CD4-positive, alpha-beta T cell treated with Interferon gamma for 1 hour (primary cell): ENCODE results near the gene NTN4.
"Not testable (repeated sequence)": the region's sequence is repeated elsewhere in the genome, so short reads cannot be mapped to it uniquely, and the experiment has no call there.

Source experiments
- DNase-seq: peaks from one replicate; pipeline ENCODE4 v3.0.0-alpha.2; 2020

The NTN4 gene

DNA sequence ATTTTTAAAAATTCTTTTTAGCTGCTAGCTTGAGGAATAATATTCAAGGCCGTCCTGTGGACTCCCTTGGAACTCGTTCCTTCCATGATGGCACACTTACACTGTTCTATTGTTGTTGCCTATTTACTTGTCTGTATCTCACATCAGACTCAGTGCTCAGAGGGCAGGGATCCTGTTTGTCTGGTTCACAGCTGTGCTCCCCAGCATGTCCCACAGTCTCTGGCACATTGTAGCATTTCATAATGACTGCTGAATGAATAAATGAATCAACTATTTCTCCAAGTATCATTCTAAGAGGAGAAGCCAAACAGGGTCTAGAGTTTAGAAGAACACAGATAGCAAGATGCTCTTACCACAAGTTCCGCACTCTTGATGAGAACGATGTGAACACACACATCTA, 48.0 kb downstream of the NTN4 start:
- no peak for DNase-seq

DNA sequence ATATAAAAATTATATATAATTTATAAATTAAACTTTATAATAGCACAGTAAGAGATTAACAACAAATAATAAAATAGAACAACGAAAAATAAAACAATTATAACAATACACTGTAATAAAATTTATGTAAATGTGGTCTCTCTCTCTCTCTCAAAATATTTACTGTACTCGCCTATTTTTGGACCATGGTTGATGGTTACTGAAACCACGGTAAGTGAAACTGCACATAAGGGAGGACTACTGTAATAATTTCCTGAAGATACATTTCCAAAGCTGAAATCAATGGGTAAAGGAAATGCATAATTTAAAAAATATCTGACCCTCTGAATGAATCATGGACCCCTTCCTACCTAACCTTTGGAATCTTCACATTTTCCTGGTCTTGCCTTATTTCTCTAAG, 48.9 kb downstream of the NTN4 start:
- no peak for DNase-seq

DNA sequence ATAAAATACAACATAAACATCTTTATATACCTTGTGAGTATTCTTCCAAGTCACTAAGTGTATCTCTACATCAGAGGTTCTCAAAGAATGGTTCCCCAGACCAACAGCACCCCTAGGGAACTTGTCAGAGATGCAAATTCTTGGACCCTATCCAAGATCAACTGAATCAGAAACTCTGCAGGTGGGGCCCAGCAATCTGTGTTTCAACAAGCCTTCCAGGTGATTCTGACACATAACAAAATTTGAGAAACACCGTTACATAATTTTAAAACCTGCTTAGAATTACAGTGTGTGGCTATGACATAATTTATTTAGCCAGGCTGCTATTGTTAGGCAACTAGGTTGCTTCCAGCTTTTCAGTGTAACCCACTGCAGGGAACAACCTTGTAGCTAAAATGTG, 49.8 kb downstream of the NTN4 start:
- DNase-seq: no peak

DNA sequence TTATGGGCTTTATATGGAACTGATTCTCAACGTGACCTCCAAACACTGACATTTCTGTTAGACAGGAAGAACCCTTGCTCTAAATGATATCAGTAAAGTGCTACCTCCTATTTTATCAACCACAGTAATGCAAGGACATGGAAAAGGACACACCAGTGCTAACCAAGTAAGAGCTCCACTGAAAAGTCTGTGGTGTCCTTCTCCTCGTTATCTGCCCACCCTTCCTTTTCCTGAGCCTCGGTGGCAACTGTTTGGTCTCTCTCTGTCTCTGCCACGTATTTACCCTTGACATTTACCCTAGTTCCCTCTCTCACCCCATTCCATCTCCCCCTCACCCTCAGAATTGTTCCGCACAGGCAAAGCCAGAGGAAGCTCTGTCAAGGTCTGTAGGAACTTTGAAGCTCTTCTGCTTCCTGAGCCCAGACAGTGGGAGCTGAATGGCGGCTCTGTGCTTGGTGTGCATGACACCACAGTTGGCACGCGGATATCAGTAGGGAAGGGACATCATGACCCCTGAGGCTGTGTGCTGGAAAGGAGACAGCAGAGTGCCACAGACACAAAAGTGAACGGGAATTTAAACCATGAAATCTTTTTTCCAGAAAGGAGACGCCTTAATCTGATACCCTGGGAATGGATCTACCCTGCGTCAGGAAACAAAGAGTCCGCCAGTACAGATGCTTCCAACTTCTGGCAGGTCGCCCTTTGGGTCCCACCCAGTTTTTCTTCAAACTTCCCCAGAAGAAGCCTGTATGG, 50.8 kb downstream of the NTN4 start:
- DNase-seq: no peak

DNA sequence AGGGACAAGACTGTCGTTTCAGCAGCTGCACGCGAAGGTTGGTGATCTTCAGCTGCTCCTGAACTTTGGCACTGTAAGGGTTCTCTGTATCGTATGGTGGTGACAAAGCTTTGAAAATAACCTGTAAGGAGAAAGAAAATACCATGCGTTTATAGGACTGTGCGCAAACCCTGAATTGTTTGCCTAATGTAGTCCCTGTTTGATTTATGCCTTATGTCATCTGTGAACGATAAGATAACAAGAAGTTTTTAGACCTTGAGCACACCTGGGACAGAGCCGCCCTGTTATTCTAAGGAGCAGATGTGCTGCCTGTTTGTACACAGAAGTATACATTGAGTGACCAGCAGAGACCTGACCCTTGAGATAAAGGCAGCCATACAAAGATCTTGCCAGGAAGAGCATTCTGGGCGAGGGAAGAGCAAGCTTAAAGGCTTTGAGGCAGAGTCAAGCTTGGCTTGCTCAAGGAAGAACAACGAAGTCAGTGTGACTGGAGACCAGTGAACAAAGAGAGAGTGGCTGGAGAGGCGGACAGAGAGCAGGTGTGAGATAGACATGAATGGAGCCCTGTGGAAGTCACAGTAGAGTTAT, 52.4 kb downstream of the NTN4 start:
- DNase-seq: no peak

DNA sequence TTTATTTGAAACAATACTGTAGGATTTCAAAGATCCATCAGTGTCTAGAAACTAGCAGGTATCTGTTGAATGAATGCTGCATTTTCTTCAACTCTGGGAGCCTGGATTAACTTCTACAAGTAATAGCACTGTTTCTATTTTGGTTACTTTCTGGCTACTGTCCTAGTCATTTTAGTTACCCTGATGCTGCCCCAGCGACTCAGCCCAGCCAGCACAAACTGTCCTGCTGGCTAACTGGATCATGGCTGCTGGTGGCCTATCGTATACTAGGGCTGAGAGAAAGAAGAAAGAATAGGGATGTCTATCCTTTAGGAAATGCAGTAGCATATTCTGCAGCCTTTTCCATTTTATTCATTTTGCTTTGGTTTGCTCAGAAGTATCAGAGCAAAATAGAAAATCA, 53.9 kb downstream of the NTN4 start:
- DNase-seq: no peak

DNA sequence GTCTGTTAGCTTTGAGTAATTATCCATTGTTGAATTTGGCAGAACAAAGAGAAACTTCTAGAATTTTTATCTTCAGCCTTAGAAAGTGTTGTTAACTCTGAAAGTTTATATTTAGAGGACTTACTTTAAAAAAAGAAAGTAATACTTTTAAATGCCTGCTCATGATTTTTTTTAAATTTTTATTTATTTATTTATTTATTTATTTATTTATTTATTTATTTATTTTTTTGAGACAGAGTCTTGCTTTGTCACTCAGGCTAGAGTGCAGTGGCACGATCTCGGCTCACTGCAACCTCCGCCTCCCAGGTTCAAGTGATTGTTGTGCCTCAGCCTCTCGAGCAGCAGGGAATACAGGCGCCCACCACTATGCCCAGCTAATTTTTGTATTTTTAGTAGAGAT, 54.8 kb downstream of the NTN4 start:
- not testable (repeated sequence) for DNase-seq

DNA sequence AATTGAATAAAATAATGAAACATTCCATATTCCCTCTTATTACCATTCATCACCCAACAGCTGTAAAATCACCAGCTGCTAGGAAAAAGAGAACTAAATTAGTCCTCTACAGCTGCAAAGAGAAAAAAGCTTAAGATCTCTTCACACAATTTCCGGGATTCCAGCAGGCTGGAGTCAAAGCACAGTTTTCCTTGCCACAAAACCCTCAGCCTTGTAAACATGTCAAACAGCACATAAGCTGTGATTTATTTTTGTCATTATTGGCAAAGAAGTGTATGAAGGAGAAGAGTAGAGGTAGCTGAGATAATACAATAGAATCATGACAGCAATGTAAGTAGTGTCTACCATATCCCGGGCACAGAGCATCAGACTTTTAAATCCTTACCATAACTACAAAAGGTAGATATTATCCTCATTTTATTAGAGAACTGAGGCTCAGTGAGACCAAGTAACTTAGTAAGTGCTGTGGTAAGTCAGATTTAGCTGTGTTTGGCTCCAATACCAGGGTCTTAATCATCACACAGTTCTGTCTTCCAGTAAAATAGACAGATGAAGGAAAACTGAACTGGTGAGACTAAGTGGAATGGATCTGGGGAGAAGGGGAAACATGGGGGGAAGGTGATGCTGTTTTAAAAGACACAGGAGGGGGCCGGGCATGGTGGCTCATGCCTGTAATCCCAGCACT, 57.3 kb downstream of the NTN4 start:
- DNase-seq: no peak

DNA sequence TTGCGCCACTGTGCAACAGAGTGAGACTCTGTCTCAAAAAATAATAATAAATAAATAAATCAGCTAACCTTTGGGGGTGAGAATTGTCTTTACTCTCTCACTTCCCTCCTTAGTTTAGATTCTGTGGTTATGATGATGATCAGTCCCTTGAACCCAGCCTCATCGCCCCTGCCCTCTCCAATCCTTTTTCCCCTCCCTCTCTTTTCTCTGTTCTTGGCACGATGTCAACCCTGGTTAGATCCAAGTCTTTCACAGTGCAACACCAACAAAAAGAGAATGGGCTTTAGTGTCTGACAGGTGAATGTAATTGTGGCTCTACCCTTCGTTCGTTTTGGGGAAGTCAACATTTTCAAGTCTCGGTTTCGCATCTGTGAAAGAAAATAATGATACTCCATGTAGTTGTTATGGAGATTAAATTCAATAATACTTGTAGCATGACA, 59.0 kb downstream of the NTN4 start:
- DNase-seq: no peak

DNA sequence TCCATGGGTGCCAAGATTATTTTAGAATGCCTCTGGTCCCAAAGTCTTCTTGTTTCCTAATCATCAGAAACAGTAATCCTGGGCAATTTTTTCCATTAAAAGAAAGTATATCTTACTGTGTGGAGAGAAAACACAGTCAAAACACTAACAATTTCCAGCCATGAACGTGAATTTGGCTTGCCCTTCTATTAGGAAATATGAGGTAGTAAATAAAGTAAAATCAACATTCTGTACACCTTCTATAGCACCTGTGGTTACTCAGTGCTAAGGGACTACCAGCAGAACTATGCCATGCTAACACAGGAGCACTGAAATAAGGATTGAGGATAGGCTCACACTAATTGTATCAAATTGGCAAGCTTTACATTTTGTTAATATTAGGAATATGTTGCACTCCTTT, 60.1 kb downstream of the NTN4 start:
- DNase-seq: no peak

DNA sequence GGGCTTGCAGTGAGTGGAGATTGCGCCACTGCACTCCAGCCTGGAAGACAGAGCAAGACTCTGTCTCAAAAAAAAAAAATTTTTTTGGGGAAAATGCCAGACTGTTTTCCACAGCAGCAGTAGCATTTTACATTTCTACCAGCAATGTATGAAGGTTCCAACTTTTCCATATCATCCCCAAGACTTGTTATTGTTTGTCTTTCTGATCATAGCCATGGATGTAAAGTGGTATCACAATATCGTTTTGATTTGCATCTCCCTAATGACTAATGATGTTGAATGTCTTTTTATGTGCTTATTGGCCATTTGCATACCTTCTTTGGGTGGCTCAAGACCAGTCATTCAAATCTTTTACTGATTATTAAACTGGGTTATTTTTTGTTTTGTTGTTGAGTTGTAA, 63.7 kb downstream of the NTN4 start:
- no peak for DNase-seq

DNA sequence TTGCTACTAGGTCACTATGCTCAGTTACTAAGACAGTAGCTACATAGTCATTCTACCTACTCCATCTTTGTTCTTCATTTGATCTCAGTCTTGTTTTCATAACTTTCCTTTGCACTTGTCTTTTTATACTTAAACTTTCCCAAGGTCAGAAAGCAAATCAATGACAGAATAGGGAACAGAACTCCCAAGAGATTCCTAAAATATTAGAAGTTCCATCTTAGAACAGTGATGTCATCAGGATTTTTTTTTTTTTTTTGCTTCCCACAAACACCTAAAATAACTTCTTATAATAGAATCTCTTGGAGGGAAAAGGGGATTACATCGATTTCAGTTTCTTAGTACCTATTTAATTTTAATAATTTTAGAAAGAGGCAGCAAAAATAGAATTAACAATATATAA, 65.8 kb downstream of the NTN4 start:
- DNase-seq: no peak

DNA sequence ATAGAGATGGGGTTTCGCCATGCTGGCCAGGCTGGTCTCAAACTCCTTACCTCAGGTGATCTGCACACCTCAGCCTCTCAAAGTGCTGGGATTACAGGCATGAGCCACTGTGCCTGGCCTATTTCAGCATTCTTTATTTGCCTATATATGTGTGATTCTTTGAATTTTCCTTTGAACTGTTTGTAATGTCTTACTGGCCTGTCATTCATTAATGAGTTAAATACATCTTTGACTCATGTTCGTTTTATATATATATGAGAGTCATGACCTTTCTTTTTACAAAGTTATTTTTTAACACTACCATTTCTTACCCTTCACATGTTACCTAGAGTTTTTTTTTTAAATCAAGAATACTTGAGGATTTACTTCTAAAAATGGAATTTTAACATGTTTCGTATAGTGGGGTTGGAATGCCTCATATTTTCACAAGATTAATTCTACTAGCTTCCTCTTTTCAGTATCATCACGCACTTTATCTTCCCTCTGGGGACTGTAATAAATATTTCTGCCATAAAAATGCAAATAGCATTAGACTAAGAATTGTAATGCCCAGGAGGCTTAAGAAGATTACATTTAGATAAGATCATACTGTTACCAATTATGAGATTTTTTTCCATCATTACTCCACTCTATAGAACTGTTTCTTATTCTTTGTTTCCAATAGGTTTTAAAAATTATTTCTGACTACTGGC, 66.7 kb downstream of the NTN4 start:
- DNase-seq: no peak

DNA sequence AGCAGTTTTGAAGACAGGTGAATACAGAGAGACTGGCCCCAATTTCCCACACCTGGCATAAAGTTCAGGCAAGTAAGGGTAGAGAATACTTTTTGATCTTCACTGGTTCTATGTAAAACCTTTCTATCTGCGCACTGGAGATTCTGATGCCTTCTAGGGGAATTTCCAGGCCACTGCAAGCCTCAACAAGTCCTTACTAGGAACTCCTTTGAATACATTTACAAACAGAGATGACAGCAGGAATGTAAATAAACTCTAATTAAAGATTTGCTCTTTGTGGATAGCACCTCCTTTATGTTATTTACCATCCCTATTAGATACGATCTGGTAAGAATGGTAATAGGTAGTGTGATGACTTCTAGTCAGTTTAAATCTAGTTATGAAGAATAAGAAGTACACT, 69.2 kb downstream of the NTN4 start:
- DNase-seq: no peak

DNA sequence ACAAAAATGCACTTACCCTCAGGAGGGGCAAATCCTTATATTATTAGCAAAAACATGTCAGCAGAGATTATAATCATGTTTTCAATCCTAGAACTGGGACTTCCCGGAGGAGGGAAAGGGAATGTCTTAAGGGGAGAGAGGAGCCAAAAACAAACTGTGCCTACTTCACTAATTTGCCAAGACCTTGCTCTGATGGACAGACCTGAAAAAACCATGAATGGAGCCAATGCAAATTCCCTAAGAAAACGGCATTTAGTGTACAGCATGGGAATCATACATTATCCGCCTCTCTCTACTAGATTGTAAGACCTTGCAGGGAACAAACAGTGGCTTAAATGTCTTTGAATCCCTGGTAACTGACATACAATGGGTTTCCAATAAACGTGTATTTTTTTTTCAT, 70.4 kb downstream of the NTN4 start:
- DNase-seq: no peak

DNA sequence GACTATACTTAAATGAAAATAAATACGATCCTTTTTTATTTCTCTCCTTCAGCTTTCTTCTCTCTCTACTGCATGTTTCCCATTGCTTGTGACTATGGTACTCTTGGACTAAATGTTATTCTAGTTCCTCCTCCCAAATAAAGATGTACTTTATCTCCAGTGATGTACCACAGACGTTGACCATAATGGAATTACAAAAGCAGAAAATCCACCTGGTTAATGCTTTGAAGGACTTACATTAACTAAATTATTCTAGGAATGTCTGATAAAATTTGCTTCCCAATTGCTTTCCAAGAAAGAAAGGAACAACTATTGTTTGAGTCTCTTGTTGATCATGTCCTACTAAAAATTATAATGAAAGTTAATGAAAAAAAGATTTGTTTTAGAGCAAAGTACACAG, 71.8 kb downstream of the NTN4 start:
- no peak for DNase-seq

DNA sequence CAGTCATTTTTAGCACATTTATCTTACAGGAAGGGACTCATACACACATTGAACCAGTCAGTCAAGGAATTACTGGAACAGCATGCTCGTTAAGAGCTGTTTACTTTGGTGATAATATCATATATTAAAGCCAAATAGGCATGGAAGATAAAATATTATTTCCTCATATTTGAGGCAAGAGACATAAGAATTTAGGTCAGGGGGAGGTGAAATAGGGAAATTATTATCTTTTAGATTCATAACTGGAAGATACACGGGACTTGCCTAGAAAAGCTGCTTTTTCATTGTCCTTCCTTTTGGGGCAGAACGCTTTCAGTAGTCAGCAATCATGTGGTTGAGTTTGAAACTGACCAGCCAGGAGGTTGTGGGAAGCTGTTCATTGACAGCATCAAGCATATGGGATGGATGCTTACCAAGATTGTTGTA, 72.5 kb downstream of the NTN4 start:
- DNase-seq: no peak

DNA sequence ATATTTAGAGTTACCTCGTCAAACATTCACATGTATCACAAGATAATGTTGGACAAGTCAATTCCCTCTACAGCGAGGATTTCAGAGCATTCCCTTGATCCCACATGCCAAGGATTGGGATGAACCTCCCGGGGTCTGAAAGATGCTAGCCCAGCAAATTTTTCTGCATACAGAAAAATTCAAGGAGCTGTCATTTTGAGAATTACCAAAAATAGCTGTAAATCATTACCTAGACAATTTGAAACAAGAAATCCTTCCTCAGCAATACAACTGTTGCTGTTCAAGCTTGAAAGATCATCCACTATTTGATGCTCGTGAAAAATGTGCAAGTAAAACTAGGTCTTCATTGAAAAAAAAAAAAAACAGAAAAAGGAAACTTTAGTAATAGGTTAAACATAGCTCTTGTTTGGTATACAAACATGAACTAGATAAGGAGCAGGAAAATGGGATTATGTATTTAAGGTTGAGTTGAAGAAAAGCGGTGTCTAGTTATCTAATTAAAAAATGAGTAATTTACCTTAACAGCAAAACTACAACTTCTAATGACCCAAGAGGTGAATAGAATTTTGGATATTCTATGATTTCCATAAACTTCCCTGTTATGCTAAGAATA, 73.1 kb downstream of the NTN4 start:
- DNase-seq: no peak

DNA sequence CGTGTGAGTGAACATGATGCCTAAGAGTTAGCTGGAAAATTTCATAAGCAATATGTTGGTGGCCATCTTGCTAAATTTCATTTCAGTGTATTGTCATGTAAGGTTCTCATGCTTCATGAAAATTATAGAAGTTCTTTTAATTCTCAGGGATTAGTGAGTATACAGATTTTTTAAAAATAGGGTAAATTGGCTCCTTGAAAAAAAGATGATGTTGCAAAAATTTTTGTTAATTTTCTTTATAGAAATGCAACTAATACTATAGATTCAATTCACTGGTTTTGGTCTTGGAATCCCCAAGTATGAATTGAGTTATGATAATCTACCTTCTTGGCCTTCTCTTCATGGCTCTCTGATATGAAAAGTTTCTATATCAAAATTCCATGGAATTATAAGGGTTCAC, 75.4 kb downstream of the NTN4 start:
- DNase-seq: no peak

DNA sequence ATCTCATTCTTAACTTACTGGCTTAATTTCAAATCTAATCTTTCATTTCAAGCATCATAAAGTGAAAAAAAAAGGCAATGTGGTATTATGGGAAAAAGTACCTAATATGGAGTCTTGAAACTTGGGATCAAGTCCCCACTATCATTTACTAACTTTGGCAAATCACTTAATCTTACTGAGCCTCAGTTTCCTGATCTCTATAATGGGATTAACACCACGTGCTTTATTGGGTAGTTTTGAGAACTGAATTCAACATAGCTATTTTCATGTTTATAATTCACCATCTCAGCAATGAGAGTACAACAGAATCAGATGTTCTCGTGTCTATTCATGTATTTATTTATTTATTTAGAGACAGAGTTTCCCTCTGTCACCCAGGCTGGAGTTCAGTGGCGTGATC, 78.3 kb downstream of the NTN4 start:
- DNase-seq: no peak

DNA sequence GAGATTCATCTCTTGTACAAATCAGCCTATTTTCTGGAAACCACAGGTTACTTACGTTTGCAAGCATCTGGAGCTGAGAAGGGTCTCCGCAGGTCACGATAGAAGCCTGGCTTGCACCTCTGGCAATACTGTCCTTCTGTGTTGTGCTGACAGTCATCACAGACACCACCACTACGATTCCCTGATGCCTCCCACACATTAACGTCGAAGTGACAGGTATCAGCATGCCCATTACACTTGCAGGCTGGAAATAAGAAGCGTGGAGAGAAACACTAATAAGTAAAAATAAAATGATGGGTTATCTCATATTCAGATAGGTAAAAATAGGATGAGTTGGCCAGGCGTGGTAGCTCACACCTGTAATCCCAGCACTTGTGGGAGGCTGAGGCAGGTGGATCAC, 80.2 kb downstream of the NTN4 start:
- no peak for DNase-seq

DNA sequence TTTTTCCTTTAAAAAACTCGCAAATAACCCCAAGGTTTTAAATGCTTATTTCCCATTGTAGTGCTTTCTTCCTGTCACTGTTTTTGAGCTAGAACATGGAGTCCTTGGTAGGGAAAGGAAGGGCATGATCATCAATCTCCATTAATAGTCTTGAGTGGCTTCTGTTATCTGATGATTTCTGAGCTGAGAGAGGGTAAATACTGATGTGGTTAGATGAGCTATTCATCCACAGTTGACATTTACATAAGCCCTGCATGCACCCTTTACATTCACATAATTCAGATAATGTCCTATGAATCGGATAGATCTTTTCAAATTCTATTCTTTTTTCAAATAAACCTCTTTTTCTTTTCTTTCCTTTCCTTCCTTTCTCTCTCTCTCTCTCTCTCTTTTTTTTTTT, 81.4 kb downstream of the NTN4 start:
- no peak for DNase-seq

DNA sequence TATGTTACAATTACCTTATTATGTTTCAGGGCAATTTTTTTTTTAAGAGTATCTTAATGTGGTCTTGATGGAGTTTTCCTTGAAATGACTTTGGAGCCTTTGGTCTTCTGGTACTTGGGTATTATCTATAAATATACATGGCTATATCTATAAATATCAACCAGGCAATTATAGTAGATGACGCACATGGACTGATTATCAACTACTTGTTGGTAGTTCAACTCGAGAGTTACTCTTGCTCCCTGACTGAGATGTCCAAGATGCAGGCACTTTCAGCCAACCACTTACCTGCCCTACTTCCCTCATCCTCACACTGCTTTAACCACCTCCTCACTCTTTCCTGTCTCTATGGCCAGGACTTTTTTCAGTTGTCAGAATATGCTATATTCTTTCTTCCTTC, 85.4 kb downstream of the NTN4 start:
- DNase-seq: no peak
